GM19324 (cell line): Measurements from ENCODE around the gene LINS1.
"Not testable (repeated sequence)": the region's sequence is repeated elsewhere in the genome, so short reads cannot be mapped to it uniquely, and the experiment has no call there.

ENCODE experiments used
- ATAC-seq: cut with Tn5 transposase; IDR thresholded peaks from one replicate; pipeline ENCODE4 v1.9.1; 2021; ENCODE audit warnings: mild to moderate bottlenecking, moderate library complexity; ENCODE audit not compliant: unreplicated experiment, low FRiP score

The LINS1 gene

GRCh38 chr15:100602823-100603393 lies 924 bp upstream of the LINS1 start:
- ATAC-seq: peak; percentile 21

GRCh38 chr15:100601617-100602063 lies 344 bp downstream of the LINS1 start:
- ATAC-seq: no peak

GRCh38 chr15:100601163-100601562 lies 821 bp downstream of the LINS1 start:
- ATAC-seq: no peak

- ATAC-seq: no peak
Observed at GRCh38 chr15:100598655-100599054, 3.3 kb downstream of the LINS1 start.

GRCh38 chr15:100597862-100598261 lies 4.1 kb downstream of the LINS1 start:
- ATAC-seq: no peak

GRCh38 chr15:100596792-100597191 lies 5.2 kb downstream of the LINS1 start:
- peak; percentile 64 for ATAC-seq

GRCh38 chr15:100595964-100596363 lies 6.0 kb downstream of the LINS1 start:
- ATAC-seq: no peak

GRCh38 chr15:100593431-100593830 lies 8.6 kb downstream of the LINS1 start:
- ATAC-seq: no peak

GRCh38 chr15:100592898-100593297 lies 9.1 kb downstream of the LINS1 start:
- no peak for ATAC-seq

- ATAC-seq: no peak
Observed at GRCh38 chr15:100591835-100592234, 10.1 kb downstream of the LINS1 start.

GRCh38 chr15:100591163-100591562 lies 10.8 kb downstream of the LINS1 start:
- ATAC-seq: not testable (repeated sequence)

GRCh38 chr15:100588638-100589242 lies 13.2 kb downstream of the LINS1 start:
- ATAC-seq: no peak

GRCh38 chr15:100580414-100580813 lies 21.6 kb downstream of the LINS1 start:
- no peak for ATAC-seq

- ATAC-seq: no peak
Observed at GRCh38 chr15:100573526-100573925, 28.5 kb downstream of the LINS1 start.

- no peak for ATAC-seq
Observed at GRCh38 chr15:100572362-100572983, 29.5 kb downstream of the LINS1 start.

- no peak for ATAC-seq
Observed at GRCh38 chr15:100571592-100572167, 30.3 kb downstream of the LINS1 start.

GRCh38 chr15:100570735-100571313 lies 31.2 kb downstream of the LINS1 start:
- ATAC-seq: peak; percentile 73

- no peak for ATAC-seq
Observed at GRCh38 chr15:100570275-100570674, 31.7 kb downstream of the LINS1 start.

- no peak for ATAC-seq
Observed at GRCh38 chr15:100569391-100569790, 32.6 kb downstream of the LINS1 start.

- ATAC-seq: no peak
Observed at GRCh38 chr15:100566850-100567628, 34.9 kb downstream of the LINS1 start.

- ATAC-seq: no peak
Observed at GRCh38 chr15:100565591-100565990, 36.4 kb downstream of the LINS1 start.
